ENCODE results near the gene FLOT2. TPM values are rescaled to one million over a fixed set of nuclear protein-coding genes. Genes with fewer than 3 reads are reported as not detected.
"Not testable (repeated sequence)": the region's sequence is repeated elsewhere in the genome, so short reads cannot be mapped to it uniquely, and the experiment has no call there.

FLOT2 gene
- total RNA-seq, 1 donor from 2014 or later: 84.0 TPM

- Histone ChIP-seq H3K27ac (peak overlapping the region; percentile 79), H3K9ac (peak overlapping the region; percentile 15), H3K36me3 (no peaks in the 10 kb centered on the region), H3K9me3 (ENCODE audit: low read depth) (no peaks in the 10 kb centered on the region), H2AFZ (replicated peaks) (no peak overlapping the region), H3K4me1 (peaks cover 62% of the 10 kb centered on the region), H3K27me3 (no peaks in the 10 kb centered on the region), H3K4me2 (peak overlapping the region; percentile 63), H3F3A (ENCODE audit: low read depth) (peaks cover 60% of the 10 kb centered on the region), H4K20me1 (ENCODE audit: low read depth) (peaks cover 99% of the 10 kb centered on the region), H3K4me3 (no peak overlapping the region), H3K79me2 (ENCODE audit: low read depth) (peaks cover 100% of the 10 kb centered on the region)
- no peak for DNase-seq (ENCODE audit: low spot score)
- Mint-ChIP-seq H3K9me3 (no peaks in the 10 kb centered on the region), H3K36me3 (peaks cover 18% of the 10 kb centered on the region), H3K4me3 (no peak overlapping the region), H3K27ac (no peak overlapping the region), H3K27me3 (ENCODE audit: insufficient read depth, low read depth) (peaks cover 2% of the 10 kb centered on the region), H3K4me1 (peaks cover 55% of the 10 kb centered on the region)
- no peak for TF ChIP-seq CTCF (IDR thresholded peaks at IDR 0.05)
- TF ChIP-seq EZH2phosphoT487 (IDR thresholded peaks at IDR 0.05): no peak
- no peak for TF ChIP-seq EZH2 (IDR thresholded peaks at IDR 0.05)
Measured at GRCh38 chr17:28937044-28937729, 39.7 kb upstream of the FLOT2 start.

- H3K27ac ChIP-seq: no peak overlapping the region
- Mint-ChIP-seq H3K27ac (no peak overlapping the region), H3K9me3 (no peaks in the 10 kb centered on the region), H3K4me3 (no peak overlapping the region), H3K36me3 (peaks cover 18% of the 10 kb centered on the region), H3K27me3 (ENCODE audit: insufficient read depth, low read depth) (peaks cover 2% of the 10 kb centered on the region), H3K4me1 (peaks cover 45% of the 10 kb centered on the region)
- peaks cover 99% of the 10 kb centered on the region for H4K20me1 ChIP-seq (ENCODE audit: low read depth)
- DNase-seq (ENCODE audit: low spot score): no peak
- peaks cover 52% of the 10 kb centered on the region for H3K4me1 ChIP-seq
- no peak overlapping the region for H3K4me3 ChIP-seq
- H3F3A ChIP-seq (ENCODE audit: low read depth): peaks cover 47% of the 10 kb centered on the region
- H3K9ac ChIP-seq: no peak overlapping the region
- no peak overlapping the region for H2AFZ ChIP-seq (replicated peaks)
- TF ChIP-seq EZH2phosphoT487 (IDR thresholded peaks at IDR 0.05): no peak
- TF ChIP-seq CTCF (IDR thresholded peaks at IDR 0.05): no peak
- TF ChIP-seq EZH2 (IDR thresholded peaks at IDR 0.05): no peak
- no peaks in the 10 kb centered on the region for H3K36me3 ChIP-seq
- peaks cover 100% of the 10 kb centered on the region for H3K79me2 ChIP-seq (ENCODE audit: low read depth)
- H3K4me2 ChIP-seq: peak overlapping the region; percentile 63
- H3K27me3 ChIP-seq: no peaks in the 10 kb centered on the region
- no peaks in the 10 kb centered on the region for H3K9me3 ChIP-seq (ENCODE audit: low read depth)
Measured at GRCh38 chr17:28935744-28936460, 38.4 kb upstream of the FLOT2 start.

- Histone ChIP-seq H4K20me1 (ENCODE audit: low read depth) (peaks cover 99% of the 10 kb centered on the region), H3F3A (ENCODE audit: low read depth) (peaks cover 43% of the 10 kb centered on the region), H3K4me1 (peaks cover 38% of the 10 kb centered on the region), H3K79me2 (ENCODE audit: low read depth) (peaks cover 100% of the 10 kb centered on the region)
- H3K36me3 ChIP-seq; H3K4me2 ChIP-seq; H2AFZ ChIP-seq (replicated peaks); H3K27me3 Mint-ChIP-seq (ENCODE audit: insufficient read depth, low read depth); H3K27ac ChIP-seq; H3K9me3 ChIP-seq (ENCODE audit: low read depth); H3K9me3 Mint-ChIP-seq; H3K4me3 ChIP-seq; H3K27ac Mint-ChIP-seq; DNase-seq (ENCODE audit: low spot score); H3K4me3 Mint-ChIP-seq; H3K27me3 ChIP-seq; H3K9ac ChIP-seq: not testable (repeated sequence)
- Mint-ChIP-seq H3K36me3 (peaks cover 26% of the 10 kb centered on the region), H3K4me1 (peaks cover 31% of the 10 kb centered on the region)
Measured at GRCh38 chr17:28934508-28934907, 37.0 kb upstream of the FLOT2 start.

GRCh38 chr17:28929787-28930186 lies 32.3 kb upstream of the FLOT2 start:
- Histone ChIP-seq H3K27me3 (no peaks in the 10 kb centered on the region), H3K9me3 (ENCODE audit: low read depth) (no peaks in the 10 kb centered on the region), H3K9ac (no peak overlapping the region), H3K4me2 (no peak overlapping the region), H3K4me3 (no peak overlapping the region), H4K20me1 (ENCODE audit: low read depth) (peaks cover 98% of the 10 kb centered on the region), H3F3A (ENCODE audit: low read depth) (peaks cover 21% of the 10 kb centered on the region), H2AFZ (replicated peaks) (no peak overlapping the region), H3K79me2 (ENCODE audit: low read depth) (peaks cover 97% of the 10 kb centered on the region), H3K36me3 (no peaks in the 10 kb centered on the region), H3K27ac (no peak overlapping the region), H3K4me1 (no peaks in the 10 kb centered on the region)
- DNase-seq (ENCODE audit: low spot score): no peak
- no peak overlapping the region for H3K27ac Mint-ChIP-seq
- H3K4me3 Mint-ChIP-seq: no peak overlapping the region
- TF ChIP-seq CTCF (IDR thresholded peaks at IDR 0.05) (no peak), EZH2 (IDR thresholded peaks at IDR 0.05) (no peak), EZH2phosphoT487 (IDR thresholded peaks at IDR 0.05) (no peak)
- peaks cover 40% of the 10 kb centered on the region for H3K36me3 Mint-ChIP-seq
- H3K27me3 Mint-ChIP-seq (ENCODE audit: insufficient read depth, low read depth): peaks cover 4% of the 10 kb centered on the region
- no peaks in the 10 kb centered on the region for H3K9me3 Mint-ChIP-seq
- H3K4me1 Mint-ChIP-seq: no peaks in the 10 kb centered on the region

All from neural progenitor cell (in vitro differentiated cells).